Amniotic epithelial cell (primary cell): Measurements from ENCODE around the gene STX5.
"Not testable (repeated sequence)": the region's sequence is repeated elsewhere in the genome, so short reads cannot be mapped to it uniquely, and the experiment has no call there.

Experiments
- DNase-seq: peaks from one replicate; pipeline ENCODE4 v3.0.0-alpha.2; 2010; ENCODE audit warnings: low read depth

Gene STX5

GRCh38 chr11:62782753-62783152, 49.1 kb downstream of the STX5 start:
- no peak for DNase-seq

- DNase-seq, result no peak
Observed at GRCh38 chr11:62778441-62778840, 53.4 kb downstream of the STX5 start.

- DNase-seq, result no peak
Observed at GRCh38 chr11:62777389-62777788, 54.5 kb downstream of the STX5 start.

- DNase-seq, result no peak
Observed at GRCh38 chr11:62775646-62776045, 56.2 kb downstream of the STX5 start.

GRCh38 chr11:62774407-62774806, 57.4 kb downstream of the STX5 start:
- DNase-seq, result no peak

- DNase-seq, result peak; percentile 94
Observed at GRCh38 chr11:62771144-62772021, 60.5 kb downstream of the STX5 start, which contains the start of gene TAF6L. Gene TAF6L (plus strand): TSS chr11:62771396. CDS start chr11:62775784, 4,388 bp downstream.

GRCh38 chr11:62770778-62771143, 61.1 kb downstream of the STX5 start:
- no peak for DNase-seq

GRCh38 chr11:62760867-62761227, 71.0 kb downstream of the STX5 start:
- not testable (repeated sequence) for DNase-seq

GRCh38 chr11:62757846-62758788, 73.7 kb downstream of the STX5 start:
- no peak for DNase-seq
